Neural cell (in vitro differentiated cells): Measurements from ENCODE around the gene ACKR4. TPM values are rescaled to one million over a fixed set of nuclear protein-coding genes. Genes with fewer than 3 reads are reported as not detected.

ENCODE experiments used
- H2AFZ ChIP-seq: fragments of 200-600, 300-800 bp; sonication (generic), shearing (Covaris generic); 2 replicates; pipeline ENCODE4 v1.6.0; 2014; ENCODE audit warnings: low read depth, mild to moderate bottlenecking, antibody characterized with exemption, low read length, moderate library complexity
- H3F3A ChIP-seq: fragments of 200-600 bp; shearing (Covaris generic); 2 replicates; pipeline ENCODE4 v1.6.1; 2016; ENCODE audit warnings: mild to moderate bottlenecking, moderate library complexity, mixed read lengths, antibody characterized with exemption, low read length; ENCODE audit not compliant: insufficient read depth, poor library complexity, severe bottlenecking
- H3K27ac ChIP-seq: fragments of 200-600, 300-800 bp; sonication (generic), shearing (Covaris generic); 2 replicates; pipeline ENCODE4 v1.5.1; 2014; ENCODE audit warnings: mild to moderate bottlenecking, low read length, moderate library complexity
- H3K27me3 ChIP-seq: fragments of 300-800, 200-600 bp; sonication (generic), shearing (Covaris generic); 2 replicates; pipeline ENCODE4 v1.6.0; 2014; ENCODE audit warnings: mild to moderate bottlenecking, low read depth, low read length, moderate library complexity; ENCODE audit not compliant: insufficient read depth
- H3K36me3 ChIP-seq: fragments of 300-800, 200-600 bp; sonication (generic), shearing (Covaris generic); 2 replicates; pipeline ENCODE4 v1.5.1; 2014; ENCODE audit warnings: mild to moderate bottlenecking, antibody characterized with exemption, low read length, moderate library complexity; ENCODE audit not compliant: insufficient read depth
- H3K4me2 ChIP-seq: fragments of 300-800, 200-600 bp; sonication (generic), shearing (Covaris generic); 2 replicates; pipeline ENCODE4 v1.6.0; 2014; ENCODE audit warnings: mild to moderate bottlenecking, low read length
- H3K4me3 ChIP-seq: fragments of 300-800, 200-600 bp; sonication (generic), shearing (Covaris generic); 2 replicates; pipeline ENCODE4 v1.5.1; 2014; ENCODE audit warnings: mild to moderate bottlenecking, low read length, moderate library complexity
- H3K79me2 ChIP-seq: fragments of 200-600 bp; shearing (Covaris generic); replicated peaks from 2 replicates; pipeline ENCODE4 v1.6.0; 2014; ENCODE audit warnings: mild to moderate bottlenecking, low read length, moderate library complexity; ENCODE audit not compliant: insufficient read depth
- H3K9ac ChIP-seq: fragments of 300-800, 200-600 bp; sonication (generic), shearing (Covaris generic); 2 replicates; pipeline ENCODE4 v1.6.1; 2016; ENCODE audit warnings: mild to moderate bottlenecking, low read length, mixed read lengths
- H3K9me2 ChIP-seq: fragments of 200-600 bp; shearing (Covaris generic); 2 replicates; pipeline ENCODE4 v1.6.1; 2016; ENCODE audit warnings: mild to moderate bottlenecking, low read length, mixed read lengths; ENCODE audit not compliant: insufficient read depth
- H3K9me3 ChIP-seq: fragments of 200-600, 300-800 bp; sonication (generic), shearing (Covaris generic); 2 replicates; pipeline ENCODE4 v1.6.1; 2016; ENCODE audit warnings: mild to moderate bottlenecking, mixed run types, low read length, moderate library complexity, mixed read lengths
- H4K20me1 ChIP-seq: fragments of 200-600 bp; shearing (Covaris generic); 2 replicates; pipeline ENCODE4 v1.6.1; 2016; ENCODE audit warnings: mild to moderate bottlenecking, mixed run types; ENCODE audit not compliant: insufficient read depth
- EP300 ChIP-seq: fragments of 450-650 bp; conservative IDR thresholded peaks from 2 replicates; pipeline ENCODE4 v1.6.1; 2014; ENCODE audit warnings: antibody characterized with exemption, mild to moderate bottlenecking, moderate library complexity; ENCODE audit not compliant: poor library complexity, severe bottlenecking
- EZH2 ChIP-seq: fragments of 200-600, 300-800 bp; shearing (Covaris generic), sonication (generic); IDR thresholded peaks from 2 replicates; pipeline ENCODE4 v1.6.1; 2014; ENCODE audit warnings: antibody characterized with exemption, low read length, borderline replicate concordance, mild to moderate bottlenecking; ENCODE audit not compliant: insufficient read depth, poor library complexity, severe bottlenecking
- MXI1 ChIP-seq: fragments of 450-650 bp; conservative IDR thresholded peaks from 2 replicates; pipeline ENCODE4 v1.6.1; 2014; ENCODE audit warnings: antibody characterized with exemption, mild to moderate bottlenecking; ENCODE audit not compliant: poor library complexity, severe bottlenecking
- POLR2AphosphoS5 ChIP-seq: IDR thresholded peaks from 2 replicates; pipeline ENCODE4 v1.6.1; 2012
- RAD21 ChIP-seq: fragments of 450-650 bp; conservative IDR thresholded peaks from 2 replicates; pipeline ENCODE4 v1.6.1; 2014; ENCODE audit warnings: antibody characterized with exemption, mild to moderate bottlenecking, moderate library complexity
- SMC3 ChIP-seq: fragments of 450-650 bp; conservative IDR thresholded peaks from 2 replicates; pipeline ENCODE4 v1.6.1; 2014; ENCODE audit warnings: antibody characterized with exemption, mild to moderate bottlenecking, moderate library complexity; ENCODE audit not compliant: poor library complexity
- TAF1 ChIP-seq: IDR thresholded peaks from 2 replicates; pipeline ENCODE4 v1.6.1; 2012; ENCODE audit warnings: low read depth
- polyA plus RNA-seq: library from polyadenylated mRNA; depleted of rRNA; stranded (reverse); fragments of >200 nt; gene quantifications from 2 replicates; pipeline ENCODE4 v1.2.3, GENCODE V29; 2014
- TF ChIP-seq, protein P1 (sequence below): fragments of 450-650 bp; IDR thresholded peaks from 2 replicates; pipeline ENCODE4 v1.5.1; 2014; ENCODE audit warnings: antibody characterized with exemption, mild to moderate bottlenecking, moderate library complexity; ENCODE audit not compliant: poor library complexity, severe bottlenecking
- TF ChIP-seq, protein P2 (sequence below): IDR thresholded peaks from 2 replicates; pipeline ENCODE4 v1.6.1; 2012; ENCODE audit warnings: borderline replicate concordance

The ACKR4 gene
- polyA plus RNA-seq, 1 donor from 2014 or later, result not detected

DNA sequence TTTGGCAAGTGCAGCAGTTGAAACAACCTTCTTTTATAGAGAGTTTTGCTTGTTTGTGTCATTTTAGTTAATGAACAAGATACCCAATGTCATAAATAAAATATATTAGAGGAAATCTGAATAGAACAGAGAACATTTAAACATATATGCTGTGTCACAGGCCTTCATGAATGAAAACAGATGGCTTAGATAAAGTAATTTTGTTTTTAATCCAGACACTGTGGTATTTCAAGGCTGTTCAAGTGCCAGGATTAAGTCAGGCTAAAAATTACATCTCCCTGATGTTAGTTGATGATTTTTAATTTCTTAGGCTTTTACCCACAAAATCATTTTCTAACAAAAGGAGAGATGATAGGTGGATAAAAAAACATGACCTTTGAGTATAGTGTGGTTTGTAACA lies 4.9 kb upstream of the ACKR4 start:
- H3K27ac ChIP-seq, result no peak overlapping the region
- H4K20me1 ChIP-seq, result no peaks in the 10 kb centered on the region
- no peaks in the 10 kb centered on the region for H3K79me2 ChIP-seq
- no peaks in the 10 kb centered on the region for H3K36me3 ChIP-seq
- TF ChIP-seq EP300 (no peak), MXI1 (no peak), RAD21 (no peak), SMC3 (no peak), POLR2AphosphoS5 (no peak), EZH2 (no peak)
- TF ChIP-seq, protein P1, sequence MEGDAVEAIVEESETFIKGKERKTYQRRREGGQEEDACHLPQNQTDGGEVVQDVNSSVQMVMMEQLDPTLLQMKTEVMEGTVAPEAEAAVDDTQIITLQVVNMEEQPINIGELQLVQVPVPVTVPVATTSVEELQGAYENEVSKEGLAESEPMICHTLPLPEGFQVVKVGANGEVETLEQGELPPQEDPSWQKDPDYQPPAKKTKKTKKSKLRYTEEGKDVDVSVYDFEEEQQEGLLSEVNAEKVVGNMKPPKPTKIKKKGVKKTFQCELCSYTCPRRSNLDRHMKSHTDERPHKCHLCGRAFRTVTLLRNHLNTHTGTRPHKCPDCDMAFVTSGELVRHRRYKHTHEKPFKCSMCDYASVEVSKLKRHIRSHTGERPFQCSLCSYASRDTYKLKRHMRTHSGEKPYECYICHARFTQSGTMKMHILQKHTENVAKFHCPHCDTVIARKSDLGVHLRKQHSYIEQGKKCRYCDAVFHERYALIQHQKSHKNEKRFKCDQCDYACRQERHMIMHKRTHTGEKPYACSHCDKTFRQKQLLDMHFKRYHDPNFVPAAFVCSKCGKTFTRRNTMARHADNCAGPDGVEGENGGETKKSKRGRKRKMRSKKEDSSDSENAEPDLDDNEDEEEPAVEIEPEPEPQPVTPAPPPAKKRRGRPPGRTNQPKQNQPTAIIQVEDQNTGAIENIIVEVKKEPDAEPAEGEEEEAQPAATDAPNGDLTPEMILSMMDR, result no peak
- TF ChIP-seq, protein P2, sequence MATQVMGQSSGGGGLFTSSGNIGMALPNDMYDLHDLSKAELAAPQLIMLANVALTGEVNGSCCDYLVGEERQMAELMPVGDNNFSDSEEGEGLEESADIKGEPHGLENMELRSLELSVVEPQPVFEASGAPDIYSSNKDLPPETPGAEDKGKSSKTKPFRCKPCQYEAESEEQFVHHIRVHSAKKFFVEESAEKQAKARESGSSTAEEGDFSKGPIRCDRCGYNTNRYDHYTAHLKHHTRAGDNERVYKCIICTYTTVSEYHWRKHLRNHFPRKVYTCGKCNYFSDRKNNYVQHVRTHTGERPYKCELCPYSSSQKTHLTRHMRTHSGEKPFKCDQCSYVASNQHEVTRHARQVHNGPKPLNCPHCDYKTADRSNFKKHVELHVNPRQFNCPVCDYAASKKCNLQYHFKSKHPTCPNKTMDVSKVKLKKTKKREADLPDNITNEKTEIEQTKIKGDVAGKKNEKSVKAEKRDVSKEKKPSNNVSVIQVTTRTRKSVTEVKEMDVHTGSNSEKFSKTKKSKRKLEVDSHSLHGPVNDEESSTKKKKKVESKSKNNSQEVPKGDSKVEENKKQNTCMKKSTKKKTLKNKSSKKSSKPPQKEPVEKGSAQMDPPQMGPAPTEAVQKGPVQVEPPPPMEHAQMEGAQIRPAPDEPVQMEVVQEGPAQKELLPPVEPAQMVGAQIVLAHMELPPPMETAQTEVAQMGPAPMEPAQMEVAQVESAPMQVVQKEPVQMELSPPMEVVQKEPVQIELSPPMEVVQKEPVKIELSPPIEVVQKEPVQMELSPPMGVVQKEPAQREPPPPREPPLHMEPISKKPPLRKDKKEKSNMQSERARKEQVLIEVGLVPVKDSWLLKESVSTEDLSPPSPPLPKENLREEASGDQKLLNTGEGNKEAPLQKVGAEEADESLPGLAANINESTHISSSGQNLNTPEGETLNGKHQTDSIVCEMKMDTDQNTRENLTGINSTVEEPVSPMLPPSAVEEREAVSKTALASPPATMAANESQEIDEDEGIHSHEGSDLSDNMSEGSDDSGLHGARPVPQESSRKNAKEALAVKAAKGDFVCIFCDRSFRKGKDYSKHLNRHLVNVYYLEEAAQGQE, result no peak
- no peaks in the 10 kb centered on the region for H3K9me2 ChIP-seq
- no peak overlapping the region for H3K4me3 ChIP-seq
- H3K4me2 ChIP-seq, result no peak overlapping the region
- H3K9me3 ChIP-seq, result no peaks in the 10 kb centered on the region
- no peak overlapping the region for H3K9ac ChIP-seq
- H3K27me3 ChIP-seq, result no peaks in the 10 kb centered on the region
- no peaks in the 10 kb centered on the region for H3F3A ChIP-seq
- H2AFZ ChIP-seq, result no peak overlapping the region

DNA sequence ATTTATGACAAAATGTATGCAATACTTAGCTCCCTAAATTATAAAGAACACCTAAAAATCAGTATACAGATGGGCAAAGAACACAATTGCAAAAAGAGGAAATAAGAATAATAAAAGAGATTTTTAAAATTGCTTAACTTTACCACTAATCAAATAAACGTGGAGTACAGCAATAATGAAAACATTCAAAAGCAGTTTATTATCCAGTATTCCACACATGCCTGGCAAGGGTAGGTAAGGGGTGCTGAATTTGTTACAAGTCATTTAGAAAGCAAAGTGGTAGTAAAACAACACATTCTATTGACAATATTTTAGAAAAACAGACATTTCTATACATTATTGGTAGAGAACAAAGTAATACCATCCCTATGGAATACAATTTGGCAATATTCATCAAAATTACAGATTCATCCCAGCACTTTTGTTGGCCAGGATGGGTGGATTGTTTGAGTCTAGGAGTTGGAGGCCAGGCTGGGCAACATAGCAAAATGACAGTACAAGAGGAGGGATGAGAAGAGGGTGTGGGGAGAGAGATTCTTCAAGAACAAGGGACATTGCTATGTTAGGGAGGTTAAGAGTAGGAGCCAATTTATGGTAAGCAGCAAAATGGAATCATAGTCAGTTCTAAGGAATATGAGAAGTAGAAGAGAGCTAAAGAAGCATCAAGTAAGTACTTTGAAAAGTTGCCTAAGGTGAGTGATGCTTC lies 3.7 kb upstream of the ACKR4 start:
- no peaks in the 10 kb centered on the region for H4K20me1 ChIP-seq
- H3K36me3 ChIP-seq, result peaks cover under 1% of the 10 kb centered on the region
- no peaks in the 10 kb centered on the region for H3K27me3 ChIP-seq
- H3K9me2 ChIP-seq, result no peaks in the 10 kb centered on the region
- no peak overlapping the region for H3K4me3 ChIP-seq
- no peaks in the 10 kb centered on the region for H3K9me3 ChIP-seq
- no peaks in the 10 kb centered on the region for H3K79me2 ChIP-seq
- H3F3A ChIP-seq, result no peaks in the 10 kb centered on the region
- H3K27ac ChIP-seq, result no peak overlapping the region
- no peak overlapping the region for H3K9ac ChIP-seq
- no peak overlapping the region for H3K4me2 ChIP-seq
- TF ChIP-seq EP300, result no peak
- no peak for TF ChIP-seq SMC3
- TF ChIP-seq, protein P2, result no peak
- no peak for TF ChIP-seq RAD21
- TF ChIP-seq, protein P1, result no peak
- no peak for TF ChIP-seq POLR2AphosphoS5
- no peak for TF ChIP-seq MXI1
- no peak for TF ChIP-seq TAF1
- TF ChIP-seq EZH2, result no peak
- H2AFZ ChIP-seq, result no peak overlapping the region
